Activated T-cell treated with anti-CD3 and anti-CD28 coated beads, Interleukin-2, amount 50 U/mL, for 72 hours (primary cell): ENCODE measurements around the gene SUCLA2. TPM values are rescaled to one million over a fixed set of nuclear protein-coding genes. Genes with fewer than 3 reads are reported as not detected.

Source experiments
- ATAC-seq, 2 donors: fragments of 150-1000 bp; cut with Tn5 transposase; replicated peaks in 1 of 2; 2 replicates each; pipeline ENCODE4 v1.10.0; 2021; ENCODE audit warnings: moderate library complexity in 2 of 2, mild to moderate bottlenecking in 1 of 2
- DNase-seq, 2 donors: peaks; one replicate each; pipeline ENCODE4 v3.0.0; 2021 to 2022; ENCODE audit warnings: mixed read lengths in 1 of 2
- H3K27ac Mint-ChIP-seq: one replicate; pipeline ENCODE4 v1.8.0; 2022; ENCODE audit warnings: mild to moderate bottlenecking, moderate library complexity, mixed read lengths
- H3K27me3 Mint-ChIP-seq: one replicate; pipeline ENCODE4 v1.8.0; 2022; ENCODE audit warnings: low read depth, mixed read lengths
- H3K36me3 Mint-ChIP-seq, 2 donors: one replicate each; pipeline ENCODE4 v1.8.0; 2022; ENCODE audit warnings: mixed read lengths in 2 of 2, mild to moderate bottlenecking in 1 of 2; ENCODE audit not compliant: insufficient read depth in 2 of 2
- H3K4me1 Mint-ChIP-seq: one replicate; pipeline ENCODE4 v1.8.0; 2022; ENCODE audit warnings: low read depth, mixed read lengths
- H3K4me3 Mint-ChIP-seq, 2 donors: one replicate each; pipeline ENCODE4 v1.8.0; 2022; ENCODE audit warnings: mild to moderate bottlenecking in 2 of 2, mixed read lengths in 2 of 2, moderate library complexity in 2 of 2
- H3K9me3 Mint-ChIP-seq, 2 donors: one replicate each; pipeline ENCODE4 v1.8.0; 2022; ENCODE audit warnings: mixed read lengths in 2 of 2
- total RNA-seq, 2 donors: library from RNA; stranded (reverse); gene quantifications; one replicate each; pipeline ENCODE4 v1.2.3, GENCODE V29; 2022

Gene SUCLA2
- total RNA-seq, 2 donors from 2014 or later = 35.0 to 45.0 TPM

- H3K27ac Mint-ChIP-seq = no peak overlapping the region
- ATAC-seq (no peak), DNase-seq (no peak)
- no peak overlapping the region for H3K4me3 Mint-ChIP-seq
- H3K4me1 Mint-ChIP-seq = no peaks in the 10 kb centered on the region
- peaks cover 8 to 10% of the 10 kb centered on the region in 2 donors for H3K36me3 Mint-ChIP-seq
- H3K27me3 Mint-ChIP-seq = no peaks in the 10 kb centered on the region
- peaks cover 0 to 4% of the 10 kb centered on the region in 2 donors for H3K9me3 Mint-ChIP-seq
Measured at GRCh38 chr13:47917022-47917574, 84.0 kb downstream of the SUCLA2 start.

- no peak for ATAC-seq
- Mint-ChIP-seq H3K27ac (no peak overlapping the region), H3K36me3 (peaks cover 6 to 7% of the 10 kb centered on the region in 2 donors), H3K4me1 (peaks cover 6% of the 10 kb centered on the region), H3K9me3 (peaks cover 0 to 4% of the 10 kb centered on the region in 2 donors), H3K27me3 (no peaks in the 10 kb centered on the region), H3K4me3 (no peak overlapping the region)
- DNase-seq = no peak
Measured at GRCh38 chr13:47908197-47908902, 92.7 kb downstream of the SUCLA2 start.

DNA sequence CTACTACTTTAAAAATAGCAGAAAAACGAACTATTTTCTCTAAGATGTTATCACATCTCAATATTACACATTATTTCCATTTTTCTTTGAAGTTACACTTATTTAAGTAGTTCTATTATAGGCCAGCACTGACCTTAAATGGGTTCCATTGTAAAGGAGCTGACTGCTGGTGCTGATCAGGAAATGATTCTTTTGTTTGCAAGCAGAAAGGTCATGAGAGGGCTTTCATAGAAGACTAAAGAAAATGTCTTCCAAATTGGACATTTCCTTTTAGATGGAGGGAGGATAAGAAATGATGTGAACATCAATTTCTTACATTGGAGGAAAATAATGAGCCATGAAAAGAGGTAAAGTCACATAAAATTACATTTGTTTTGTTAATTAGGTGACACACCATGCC lies 96.2 kb downstream of the SUCLA2 start:
- Mint-ChIP-seq H3K27ac (no peak overlapping the region), H3K4me3 (no peak overlapping the region), H3K9me3 (no peaks in the 10 kb centered on the region), H3K4me1 (peaks cover 6% of the 10 kb centered on the region), H3K27me3 (no peaks in the 10 kb centered on the region), H3K36me3 (peaks cover 2 to 8% of the 10 kb centered on the region in 2 donors)
- ATAC-seq (no peak), DNase-seq (no peak)

DNA sequence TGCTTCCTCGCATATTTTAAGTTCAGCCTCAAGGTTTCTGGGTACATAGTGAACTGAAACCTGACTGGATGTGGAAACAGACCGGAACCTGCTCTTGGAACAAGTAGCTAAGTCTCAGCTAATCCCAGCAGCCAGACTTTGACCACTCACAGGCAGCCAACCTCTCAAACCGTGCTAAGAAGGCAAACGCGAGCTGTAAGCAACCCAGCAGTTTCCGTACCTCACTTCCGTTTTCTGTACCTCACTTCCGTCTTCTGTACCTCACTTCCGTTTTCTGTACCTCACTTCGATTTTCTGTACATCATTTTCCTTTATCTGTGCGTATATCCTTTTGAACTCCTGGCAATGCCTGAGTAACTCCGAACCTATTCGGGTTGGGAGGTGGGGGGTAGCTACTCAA lies 96.8 kb downstream of the SUCLA2 start:
- H3K27me3 Mint-ChIP-seq = no peaks in the 10 kb centered on the region
- DNase-seq (no peak), ATAC-seq (no peak)
- peaks cover 2 to 7% of the 10 kb centered on the region in 2 donors for H3K36me3 Mint-ChIP-seq
- H3K9me3 Mint-ChIP-seq = no peaks in the 10 kb centered on the region
- peaks cover 6% of the 10 kb centered on the region for H3K4me1 Mint-ChIP-seq
- no peak overlapping the region for H3K27ac Mint-ChIP-seq
- H3K4me3 Mint-ChIP-seq = no peak overlapping the region

- H3K27me3 Mint-ChIP-seq = no peaks in the 10 kb centered on the region
Measured at GRCh38 chr13:47903836-47904235, 97.2 kb downstream of the SUCLA2 start.

DNA sequence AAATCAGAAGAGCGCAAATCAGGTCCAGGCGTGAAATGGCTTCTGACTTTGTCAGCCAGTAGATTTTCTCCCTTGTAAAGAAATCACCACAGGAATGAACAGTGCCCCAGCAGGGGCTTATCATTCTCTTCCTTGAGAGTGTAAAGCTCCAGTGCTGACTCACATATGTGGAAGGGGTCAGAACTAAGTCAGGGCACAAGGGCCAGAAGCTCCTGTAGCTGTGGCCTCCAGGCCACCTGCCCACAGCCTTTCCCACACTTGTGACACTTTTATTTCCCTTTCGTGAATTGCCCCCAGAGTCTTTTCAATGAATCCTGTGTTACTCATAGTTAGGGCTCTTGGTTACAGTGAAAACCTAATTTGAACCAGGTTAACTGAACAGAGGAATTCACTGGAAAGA lies 99.6 kb downstream of the SUCLA2 start:
- Mint-ChIP-seq H3K27me3 (no peaks in the 10 kb centered on the region), H3K4me3 (no peak overlapping the region), H3K36me3 (peaks cover 0 to 7% of the 10 kb centered on the region in 2 donors), H3K9me3 (peaks cover 0 to 3% of the 10 kb centered on the region in 2 donors), H3K27ac (no peak overlapping the region), H3K4me1 (peaks cover 6% of the 10 kb centered on the region)
- no peak for ATAC-seq
- DNase-seq = no peak

More at GRCh38 chr13:47903836-47904235, 97.2 kb downstream of the SUCLA2 start:
- DNase-seq = no peak
- Mint-ChIP-seq H3K36me3 (peaks cover 0 to 5% of the 10 kb centered on the region in 2 donors), H3K9me3 (peaks cover 0 to 3% of the 10 kb centered on the region in 2 donors), H3K4me1 (peaks cover 6% of the 10 kb centered on the region), H3K4me3 (no peak overlapping the region), H3K27ac (no peak overlapping the region)
- no peak for ATAC-seq

GRCh38 chr13:47898080-47898479 lies 103.0 kb downstream of the SUCLA2 start:
- peaks cover 0 to 3% of the 10 kb centered on the region in 2 donors for H3K9me3 Mint-ChIP-seq
- DNase-seq (no peak), ATAC-seq (no peak)
- no peak overlapping the region for H3K4me3 Mint-ChIP-seq
- H3K27ac Mint-ChIP-seq = no peak overlapping the region
- H3K27me3 Mint-ChIP-seq = no peaks in the 10 kb centered on the region
- no peaks in the 10 kb centered on the region for H3K4me1 Mint-ChIP-seq
- peaks cover 0 to 4% of the 10 kb centered on the region in 2 donors for H3K36me3 Mint-ChIP-seq

DNA sequence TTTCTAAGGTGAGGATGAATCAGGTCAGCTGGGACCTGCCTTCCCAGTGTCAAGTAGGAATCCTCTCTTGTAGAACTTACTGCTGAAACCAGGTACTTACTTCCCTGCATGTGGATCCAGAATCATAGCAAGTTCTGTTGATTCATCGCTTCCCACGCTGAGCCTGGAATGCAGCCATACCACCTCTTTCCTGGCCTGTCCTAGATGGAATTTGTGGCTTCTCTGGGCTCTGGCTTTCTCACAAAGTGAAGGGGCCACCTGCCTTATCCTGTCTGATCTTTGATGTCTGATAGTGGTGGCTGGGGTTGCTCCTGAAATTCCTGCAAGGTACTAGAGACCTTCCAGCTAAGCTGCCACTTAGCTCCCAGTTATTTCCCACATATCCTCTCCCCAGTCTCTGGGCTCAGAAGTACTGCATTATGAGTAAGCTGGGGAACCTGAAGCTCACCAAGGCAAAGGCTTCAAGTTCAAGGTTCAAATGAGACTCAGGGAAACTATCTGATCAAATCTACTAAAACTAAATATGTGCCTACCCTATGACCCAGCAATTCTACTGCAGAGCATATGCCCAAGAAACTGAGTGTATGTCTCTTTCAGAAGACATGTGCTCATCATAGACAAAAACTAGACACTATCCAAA lies 103.5 kb downstream of the SUCLA2 start:
- Mint-ChIP-seq H3K4me1 (no peaks in the 10 kb centered on the region), H3K27me3 (no peaks in the 10 kb centered on the region), H3K36me3 (peaks cover 0 to 4% of the 10 kb centered on the region in 2 donors), H3K27ac (no peak overlapping the region), H3K9me3 (peaks cover 0 to 3% of the 10 kb centered on the region in 2 donors), H3K4me3 (no peak overlapping the region)
- DNase-seq (no peak), ATAC-seq (no peak)

- no peak overlapping the region for H3K4me3 Mint-ChIP-seq
- H3K9me3 Mint-ChIP-seq = peaks cover 0 to 3% of the 10 kb centered on the region in 2 donors
- ATAC-seq (no peak), DNase-seq (no peak)
- peaks cover 0 to 4% of the 10 kb centered on the region in 2 donors for H3K36me3 Mint-ChIP-seq
- no peak overlapping the region for H3K27ac Mint-ChIP-seq
- H3K27me3 Mint-ChIP-seq = no peaks in the 10 kb centered on the region
- H3K4me1 Mint-ChIP-seq = no peaks in the 10 kb centered on the region
Measured at GRCh38 chr13:47896546-47896945, 104.5 kb downstream of the SUCLA2 start.

DNA sequence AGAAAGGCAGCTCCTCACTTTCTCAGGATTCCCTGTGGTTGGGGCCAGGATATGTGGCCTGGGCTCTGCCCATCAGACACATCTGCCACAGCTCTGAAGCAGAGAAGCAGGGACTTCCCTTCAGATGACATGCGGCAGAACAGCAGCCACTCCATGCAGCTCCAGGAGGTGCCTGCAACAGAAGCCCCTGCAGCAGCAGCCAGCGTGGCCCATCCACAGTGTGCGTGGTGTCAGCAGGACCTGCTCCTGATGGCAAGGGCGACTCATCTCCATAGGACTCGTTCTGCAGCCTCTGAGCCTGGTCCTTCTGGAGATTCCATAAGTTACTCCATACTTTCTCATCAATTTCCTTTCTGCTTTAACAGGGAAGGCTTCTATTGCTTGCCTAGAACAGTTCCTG lies 105.0 kb downstream of the SUCLA2 start:
- DNase-seq (no peak), ATAC-seq (no peak)
- Mint-ChIP-seq H3K9me3 (peaks cover 0 to 3% of the 10 kb centered on the region in 2 donors), H3K36me3 (peaks cover 0 to 4% of the 10 kb centered on the region in 2 donors), H3K4me1 (no peaks in the 10 kb centered on the region), H3K27ac (no peak overlapping the region), H3K4me3 (no peak overlapping the region), H3K27me3 (no peaks in the 10 kb centered on the region)

- Mint-ChIP-seq H3K9me3 (no peaks in the 10 kb centered on the region), H3K36me3 (peaks cover 0 to 1% of the 10 kb centered on the region in 2 donors)
Measured at GRCh38 chr13:47893527-47893926, 107.5 kb downstream of the SUCLA2 start.

More at GRCh38 chr13:47893527-47893926, 107.5 kb downstream of the SUCLA2 start:
- no peak for ATAC-seq
- Mint-ChIP-seq H3K4me3 (no peak overlapping the region), H3K27ac (peak overlapping the region; percentile 22), H3K4me1 (peaks cover 8% of the 10 kb centered on the region), H3K27me3 (no peaks in the 10 kb centered on the region)
- no peak for DNase-seq
